DMS53 treated with DMSO at 0.1 percent for 48 hours (cell line): ENCODE results near the gene CYP19A1.

Source experiments
- DNase-seq: peaks from one replicate; lab custom pipeline; 2025; ENCODE audit not compliant: unreplicated experiment; lab: John Stamatoyannopoulos, UW

Gene CYP19A1

GRCh38 chr15:51224428-51224827, 114.0 kb downstream of the CYP19A1 start:
- no peak for DNase-seq

GRCh38 chr15:51223771-51224229, 114.6 kb downstream of the CYP19A1 start:
- no peak for DNase-seq

- DNase-seq = no peak
Measured at GRCh38 chr15:51218299-51218938, 120.0 kb downstream of the CYP19A1 start.

- DNase-seq = no peak
Measured at GRCh38 chr15:51212909-51213308, 125.5 kb downstream of the CYP19A1 start.

GRCh38 chr15:51212239-51212638, 126.2 kb downstream of the CYP19A1 start:
- no peak for DNase-seq

- DNase-seq = no peak
Measured at GRCh38 chr15:51205050-51205975, 133.1 kb downstream of the CYP19A1 start.

- no peak for DNase-seq
Measured at GRCh38 chr15:51203797-51204196, 134.6 kb downstream of the CYP19A1 start.

GRCh38 chr15:51202783-51203182, 135.6 kb downstream of the CYP19A1 start:
- no peak for DNase-seq

- no peak for DNase-seq
Measured at GRCh38 chr15:51201581-51201980, 136.8 kb downstream of the CYP19A1 start.

- no peak for DNase-seq
Measured at GRCh38 chr15:51200792-51201191, 137.6 kb downstream of the CYP19A1 start.

GRCh38 chr15:51199541-51199940, 138.9 kb downstream of the CYP19A1 start:
- no peak for DNase-seq

GRCh38 chr15:51198701-51199232, 139.6 kb downstream of the CYP19A1 start:
- DNase-seq = no peak

GRCh38 chr15:51195459-51195858, 142.9 kb downstream of the CYP19A1 start:
- no peak for DNase-seq

- no peak for DNase-seq
Measured at GRCh38 chr15:51193979-51194378, 144.4 kb downstream of the CYP19A1 start.

- no peak for DNase-seq
Measured at GRCh38 chr15:51193526-51193925, 144.9 kb downstream of the CYP19A1 start.

- peak; percentile 49 for DNase-seq
Measured at GRCh38 chr15:51192521-51193280, 145.7 kb downstream of the CYP19A1 start.

- DNase-seq = no peak
Measured at GRCh38 chr15:51191766-51192165, 146.6 kb downstream of the CYP19A1 start.

GRCh38 chr15:51191072-51191670, 147.2 kb downstream of the CYP19A1 start:
- DNase-seq = no peak

GRCh38 chr15:51190424-51191068, 147.8 kb downstream of the CYP19A1 start:
- DNase-seq = no peak

- no peak for DNase-seq
Measured at GRCh38 chr15:51189669-51190385, 148.6 kb downstream of the CYP19A1 start.
